VCaP (cell line): ENCODE data around the gene RPL41.

ENCODE experiments used
- H3K27ac ChIP-seq: fragments of 450-650 bp; 2 replicates; pipeline ENCODE4 v1.5.1; 2017
- TF ChIP-seq, protein P1 (sequence below): fragments of 450-650 bp; conservative IDR thresholded peaks from 2 replicates; pipeline ENCODE4 v1.5.1; 2017; ENCODE audit warnings: mild to moderate bottlenecking, moderate library complexity

Gene RPL41

GRCh38 chr12:56103823-56104108 is 12.7 kb upstream of the RPL41 start:
- H3K27ac ChIP-seq = peak overlapping the region; percentile 95
- TF ChIP-seq, protein P1, sequence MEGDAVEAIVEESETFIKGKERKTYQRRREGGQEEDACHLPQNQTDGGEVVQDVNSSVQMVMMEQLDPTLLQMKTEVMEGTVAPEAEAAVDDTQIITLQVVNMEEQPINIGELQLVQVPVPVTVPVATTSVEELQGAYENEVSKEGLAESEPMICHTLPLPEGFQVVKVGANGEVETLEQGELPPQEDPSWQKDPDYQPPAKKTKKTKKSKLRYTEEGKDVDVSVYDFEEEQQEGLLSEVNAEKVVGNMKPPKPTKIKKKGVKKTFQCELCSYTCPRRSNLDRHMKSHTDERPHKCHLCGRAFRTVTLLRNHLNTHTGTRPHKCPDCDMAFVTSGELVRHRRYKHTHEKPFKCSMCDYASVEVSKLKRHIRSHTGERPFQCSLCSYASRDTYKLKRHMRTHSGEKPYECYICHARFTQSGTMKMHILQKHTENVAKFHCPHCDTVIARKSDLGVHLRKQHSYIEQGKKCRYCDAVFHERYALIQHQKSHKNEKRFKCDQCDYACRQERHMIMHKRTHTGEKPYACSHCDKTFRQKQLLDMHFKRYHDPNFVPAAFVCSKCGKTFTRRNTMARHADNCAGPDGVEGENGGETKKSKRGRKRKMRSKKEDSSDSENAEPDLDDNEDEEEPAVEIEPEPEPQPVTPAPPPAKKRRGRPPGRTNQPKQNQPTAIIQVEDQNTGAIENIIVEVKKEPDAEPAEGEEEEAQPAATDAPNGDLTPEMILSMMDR = no peak

GRCh38 chr12:56104109-56104814 is 12.2 kb upstream of the RPL41 start, which contains the start of gene PA2G4:
PA2G4 (plus strand) TSS chr12:56104559; CDS start chr12:56104738, 179 bp downstream.
- TF ChIP-seq, protein P1 = no peak
- H3K27ac ChIP-seq = peak within 1 kb of the TSS; percentile 95

GRCh38 chr12:56104815-56105608 is 11.4 kb upstream of the RPL41 start:
- peak overlapping the region; percentile 95 for H3K27ac ChIP-seq
- TF ChIP-seq, protein P1 = no peak

DNA sequence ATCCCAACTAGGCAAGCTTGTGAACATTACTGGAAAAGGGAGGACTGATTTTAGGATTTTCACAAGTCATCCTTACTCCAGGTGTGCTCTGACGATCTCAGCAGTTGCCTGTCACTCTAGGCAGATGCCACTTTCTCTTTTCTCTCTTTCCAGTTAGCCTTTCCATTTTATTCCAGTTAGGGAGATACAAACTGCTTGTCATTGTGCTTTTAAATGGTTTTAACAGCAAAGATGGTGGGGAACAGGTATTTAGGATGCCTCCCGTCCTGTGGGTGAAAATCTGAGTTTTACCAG is 10.9 kb upstream of the RPL41 start:
- TF ChIP-seq, protein P1 = no peak
- H3K27ac ChIP-seq = peak overlapping the region; percentile 95

GRCh38 chr12:56107242-56107641 is 9.2 kb upstream of the RPL41 start:
- peak overlapping the region; percentile 95; the same call in 1 of the 2 replicates for H3K27ac ChIP-seq
- TF ChIP-seq, protein P1 = no peak

DNA sequence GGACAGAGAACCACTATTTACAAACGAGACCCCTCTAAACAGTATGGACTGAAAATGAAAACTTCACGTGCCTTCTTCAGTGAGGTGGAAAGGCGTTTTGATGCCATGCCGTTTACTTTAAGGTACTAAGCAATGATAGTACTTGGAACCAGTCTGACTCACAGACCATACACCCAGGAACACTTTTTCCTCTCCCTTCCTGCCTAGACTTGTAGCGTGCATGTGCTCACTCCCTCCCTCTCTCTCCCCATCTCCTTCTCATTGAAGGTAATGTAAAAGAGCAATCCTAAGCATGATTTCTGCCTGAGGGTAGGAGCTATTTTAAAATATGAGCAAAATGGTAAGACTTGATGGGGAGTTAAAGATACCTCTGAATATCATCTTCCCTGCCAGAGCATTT is 5.9 kb upstream of the RPL41 start:
- no peak overlapping the region for H3K27ac ChIP-seq
- TF ChIP-seq, protein P1 = no peak

GRCh38 chr12:56114084-56114483 is 2.3 kb upstream of the RPL41 start:
- TF ChIP-seq, protein P1 = no peak
- H3K27ac ChIP-seq = no peak overlapping the region; the same call in 1 of the 2 replicates
